GM12878 (cell line): Measurements from ENCODE around the gene MANBA. TPM values are rescaled to one million over a fixed set of nuclear protein-coding genes. Genes with fewer than 3 reads are reported as not detected.

Source experiments
- ATAC-seq: fragments of 200-7000 bp; cut with Tn5 transposase; 3 replicates; pipeline ENCODE4 v1.9.1; 2020; ENCODE audit warnings: mild to moderate bottlenecking, moderate library complexity
- BruUV-seq: library from RNA; stranded (reverse); fragments of 400-500 nt; replicated peaks from 2 replicates; lab custom pipeline; 2021; lab: Mats Ljungman, UMichigan
- CTCF ChIA-PET: fragments of 300-600 bp; sonication (Branson Sonifier 250); formaldehyde crosslinking; extraction: SDS; loops from one replicate; lab custom pipeline; 2021; ENCODE audit warnings: inconsistent platforms; lab: Yijun Ruan, JAX
- POLR2A ChIA-PET: fragments of 350-600 bp; formaldehyde crosslinking; extraction: SDS; loops from one replicate; lab custom pipeline; 2021; ENCODE audit warnings: inconsistent platforms; lab: Charles Lee
- RAD21 ChIA-PET: fragments of 300-600 bp; sonication (Branson Sonifier 250); formaldehyde crosslinking; loops from one replicate; lab custom pipeline; 2023; ENCODE audit warnings: antibody characterized with exemption; ENCODE audit not compliant: unreplicated experiment; lab: Charles Lee
- SMC1A ChIA-PET: fragments of 300-600 bp; sonication (Branson Sonifier 250); formaldehyde crosslinking; loops from one replicate; lab custom pipeline; 2023; ENCODE audit not compliant: unreplicated experiment, uncharacterized antibody; lab: Charles Lee
- DNase-seq: peaks from one replicate; pipeline ENCODE4 v3.0.0-alpha.2; 2011; ENCODE audit warnings: low read depth, low spot score
- FAIRE-seq: peaks from 3 replicates; lab custom pipeline; 2011; peaks lifted over from hg19 to GRCh38; lab: Jason Lieb, UNC
- H2AFZ ChIP-seq: 2 replicates; pipeline ENCODE4 v1.6.0; 2011; ENCODE audit warnings: low read depth, low read length, control low read depth; ENCODE audit not compliant: control insufficient read depth
- H3K27ac ChIP-seq: 2 replicates; pipeline ENCODE4 v1.5.1; 2011; ENCODE audit warnings: control low read depth; ENCODE audit not compliant: control insufficient read depth, insufficient read depth
- H3K27me3 ChIP-seq, 2 experiments: replicated peaks in 1 of 2; 2 replicates each; pipeline versions ENCODE4 v1.6.0 to v1.6.1; 2011; ENCODE audit warnings: low read length in 1 of 2; ENCODE audit not compliant: control insufficient read depth in 2 of 2, insufficient read depth in 2 of 2
- H3K36me3 ChIP-seq, 2 experiments: 2 replicates each; pipeline ENCODE4 v1.5.1; 2011; ENCODE audit warnings: low read length in 1 of 2; ENCODE audit not compliant: control insufficient read depth in 2 of 2, insufficient read depth in 2 of 2
- H3K4me1 ChIP-seq: 2 replicates; pipeline ENCODE4 v1.6.1; 2011; ENCODE audit warnings: mild to moderate bottlenecking, low read length, moderate library complexity, mixed read lengths; ENCODE audit not compliant: control insufficient read depth, insufficient read depth
- H3K4me2 ChIP-seq: 2 replicates; pipeline ENCODE4 v1.6.0; 2011; ENCODE audit warnings: control low read depth; ENCODE audit not compliant: control insufficient read depth, insufficient read depth
- H3K4me3 ChIP-seq: fragments of 200-600 bp; sonication (generic); 2 replicates; pipeline ENCODE4 v1.5.1; 2016
- H3K79me2 ChIP-seq: 2 replicates; pipeline ENCODE4 v1.6.0; 2011; ENCODE audit warnings: low read length; ENCODE audit not compliant: control insufficient read depth, insufficient read depth
- H3K9ac ChIP-seq: 2 replicates; pipeline ENCODE4 v1.8.0; 2011; ENCODE audit warnings: low read length, control low read depth, mixed read lengths; ENCODE audit not compliant: control insufficient read depth, insufficient read depth
- H3K9me3 ChIP-seq: replicated peaks from 3 replicates; pipeline ENCODE4 v1.5.1; 2011; ENCODE audit warnings: mild to moderate bottlenecking, low read length; ENCODE audit not compliant: control insufficient read depth, insufficient read depth
- H4K20me1 ChIP-seq: 2 replicates; pipeline ENCODE4 v1.6.0; 2011; ENCODE audit not compliant: control insufficient read depth, insufficient read depth
- GABPA ChIP-seq: IDR thresholded peaks from 2 replicates; pipeline ENCODE4 v1.6.1; 2014; ENCODE audit warnings: antibody characterized with exemption, low read depth, mild to moderate bottlenecking, inconsistent platforms
- JUND ChIP-seq: IDR thresholded peaks from 2 replicates; pipeline ENCODE4 v1.6.1; 2012; ENCODE audit warnings: low read depth, mild to moderate bottlenecking, low read length, improper control_type of control experiment, moderate library complexity
- POLR2AphosphoS5 ChIP-seq: IDR thresholded peaks from 2 replicates; pipeline ENCODE4 v1.6.1; 2011; ENCODE audit warnings: mild to moderate bottlenecking, low read length, inconsistent platforms
- SMAD1 ChIP-seq: fragments of 450-650 bp; IDR thresholded peaks from 2 replicates; pipeline ENCODE4 v1.6.1; 2018; ENCODE audit warnings: mild to moderate bottlenecking, low read depth; ENCODE audit not compliant: partially characterized antibody
- SREBF1 ChIP-seq: IDR thresholded peaks from 2 replicates; pipeline ENCODE4 v1.6.1; 2012; ENCODE audit warnings: mild to moderate bottlenecking, low read length
- ZNF384 ChIP-seq: IDR thresholded peaks from 2 replicates; pipeline ENCODE4 v1.6.1; 2012; ENCODE audit warnings: low read depth, mild to moderate bottlenecking, low read length, improper control_type of control experiment, borderline replicate concordance
- WGBS: methylation state at CpG from one replicate; pipeline ENCODE4 v1.1.6; 2016; ENCODE audit warnings: low lambda C conversion rate; ENCODE audit not compliant: insufficient replicate concordance, insufficient coverage; ENCODE audit errors: missing lambda C conversion rate; 5-methylcytosine and 5-hydroxymethylcytosine counted together
- in situ Hi-C: fragments of 300-500 bp; cut with MboI; formaldehyde crosslinking; loops from 9 replicates; pipeline ENCODE4 v1.14.3; 2018; ENCODE audit warnings: mixed read lengths
- intact Hi-C: fragments of 100-400 bp; cut with micrococcal nuclease; formaldehyde crosslinking; loops from one replicate; pipeline ENCODE4 v1.14.2; 2022; ENCODE audit not compliant: unreplicated experiment
- polyA plus RNA-seq, 11 experiments: library from polyadenylated mRNA; depleted of rRNA in 4 of 11; unstranded in 6 of 11; stranded (reverse) in 5 of 11; fragments of >200 nt; fragmentation: Nextera tagmentation in 4 of 11; fragmentation: Illumina TruSeq in 1 of 11; extraction: Ambion mirVana in 4 of 11; extraction: Trizol in 1 of 11; gene quantifications; 1 replicate in 1 of 11; 2 replicates in 10 of 11; pipeline versions ENCODE4 v1.2.1 to v1.2.3, GENCODE V29; 2011 to 2016; ENCODE audit warnings: inconsistent platforms in 2 of 11, missing spikeins in 2 of 11, low read depth in 1 of 11
- total RNA-seq, 4 experiments: library from RNA; depleted of rRNA in 3 of 4; stranded (reverse); fragments of >200 nt in 3 of 4; fragmentation: Illumina TruSeq in 1 of 4; extraction: Trizol in 1 of 4; gene quantifications; 2 replicates each; pipeline versions ENCODE4 v1.2.1 to v1.2.3, GENCODE V29; 2013 to 2021
- TF ChIP-seq, protein P1 (sequence below): fragments of 150-350 bp; IDR thresholded peaks from 2 replicates; pipeline ENCODE4 v1.6.1; 2016; ENCODE audit warnings: low read depth, low read length
- TF ChIP-seq, protein P2 (sequence below): fragments of 450-650 bp; IDR thresholded peaks from 2 replicates; pipeline ENCODE4 v1.6.1; 2016; ENCODE audit warnings: mild to moderate bottlenecking

MANBA gene
- total and polyA plus RNA-seq, 10 of the 15 experiments (the other 5 are each of a cell fraction or from before 2014, with no cell fraction given) = 3.8 to 19.0 (median 12.5) TPM

DNA sequence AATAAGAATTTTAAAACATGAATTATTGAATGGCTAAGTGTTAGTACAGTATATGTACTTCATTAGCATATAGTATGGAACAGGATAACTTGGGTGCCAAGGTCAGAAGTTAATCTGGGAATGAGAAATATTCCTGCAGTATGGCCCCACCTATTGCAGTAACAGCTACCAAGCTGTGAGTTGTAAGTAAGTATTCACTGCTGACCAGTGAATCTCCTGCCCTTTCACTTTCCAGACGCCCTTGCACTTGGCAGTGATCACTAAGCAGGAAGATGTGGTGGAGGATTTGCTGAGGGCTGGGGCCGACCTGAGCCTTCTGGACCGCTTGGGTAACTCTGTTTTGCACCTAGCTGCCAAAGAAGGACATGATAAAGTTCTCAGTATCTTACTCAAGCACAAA is 154.5 kb downstream of the MANBA start:
- no peak for TF ChIP-seq JUND
- TF ChIP-seq, protein P1, sequence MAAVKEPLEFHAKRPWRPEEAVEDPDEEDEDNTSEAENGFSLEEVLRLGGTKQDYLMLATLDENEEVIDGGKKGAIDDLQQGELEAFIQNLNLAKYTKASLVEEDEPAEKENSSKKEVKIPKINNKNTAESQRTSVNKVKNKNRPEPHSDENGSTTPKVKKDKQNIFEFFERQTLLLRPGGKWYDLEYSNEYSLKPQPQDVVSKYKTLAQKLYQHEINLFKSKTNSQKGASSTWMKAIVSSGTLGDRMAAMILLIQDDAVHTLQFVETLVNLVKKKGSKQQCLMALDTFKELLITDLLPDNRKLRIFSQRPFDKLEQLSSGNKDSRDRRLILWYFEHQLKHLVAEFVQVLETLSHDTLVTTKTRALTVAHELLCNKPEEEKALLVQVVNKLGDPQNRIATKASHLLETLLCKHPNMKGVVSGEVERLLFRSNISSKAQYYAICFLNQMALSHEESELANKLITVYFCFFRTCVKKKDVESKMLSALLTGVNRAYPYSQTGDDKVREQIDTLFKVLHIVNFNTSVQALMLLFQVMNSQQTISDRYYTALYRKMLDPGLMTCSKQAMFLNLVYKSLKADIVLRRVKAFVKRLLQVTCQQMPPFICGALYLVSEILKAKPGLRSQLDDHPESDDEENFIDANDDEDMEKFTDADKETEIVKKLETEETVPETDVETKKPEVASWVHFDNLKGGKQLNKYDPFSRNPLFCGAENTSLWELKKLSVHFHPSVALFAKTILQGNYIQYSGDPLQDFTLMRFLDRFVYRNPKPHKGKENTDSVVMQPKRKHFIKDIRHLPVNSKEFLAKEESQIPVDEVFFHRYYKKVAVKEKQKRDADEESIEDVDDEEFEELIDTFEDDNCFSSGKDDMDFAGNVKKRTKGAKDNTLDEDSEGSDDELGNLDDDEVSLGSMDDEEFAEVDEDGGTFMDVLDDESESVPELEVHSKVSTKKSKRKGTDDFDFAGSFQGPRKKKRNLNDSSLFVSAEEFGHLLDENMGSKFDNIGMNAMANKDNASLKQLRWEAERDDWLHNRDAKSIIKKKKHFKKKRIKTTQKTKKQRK = no peak
- TF ChIP-seq, protein P2, sequence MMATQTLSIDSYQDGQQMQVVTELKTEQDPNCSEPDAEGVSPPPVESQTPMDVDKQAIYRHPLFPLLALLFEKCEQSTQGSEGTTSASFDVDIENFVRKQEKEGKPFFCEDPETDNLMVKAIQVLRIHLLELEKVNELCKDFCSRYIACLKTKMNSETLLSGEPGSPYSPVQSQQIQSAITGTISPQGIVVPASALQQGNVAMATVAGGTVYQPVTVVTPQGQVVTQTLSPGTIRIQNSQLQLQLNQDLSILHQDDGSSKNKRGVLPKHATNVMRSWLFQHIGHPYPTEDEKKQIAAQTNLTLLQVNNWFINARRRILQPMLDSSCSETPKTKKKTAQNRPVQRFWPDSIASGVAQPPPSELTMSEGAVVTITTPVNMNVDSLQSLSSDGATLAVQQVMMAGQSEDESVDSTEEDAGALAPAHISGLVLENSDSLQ = no peak
- TF ChIP-seq SREBF1 = no peak
- no peak for TF ChIP-seq SMAD1
- no peak for TF ChIP-seq ZNF384
- no peak for TF ChIP-seq GABPA
- TF ChIP-seq POLR2AphosphoS5 = peak; percentile 42; the same call in 1 of the 2 replicates
- ChIA-PET RAD21 (no interaction called here), SMC1A (interaction anchor here (0.5 to 1.4 kb wide), 8 partner anchors 11 to 235 kb away, joined by 3 to 6 read pairs (median 3); no protein-coding TSS in a partner anchor), POLR2A (no interaction called here), CTCF (interaction anchor here (1.0 to 1.3 kb wide), 2 partner anchors 59 to 158 kb away, joined by 3 read pairs; no protein-coding TSS in a partner anchor)
- WGBS = 100% methylated on average over 3 of the region's 3 CpGs
- H3K9me3 ChIP-seq = no peaks in the 10 kb centered on the region
- H3K9ac ChIP-seq = no peak overlapping the region
- H3K4me1 ChIP-seq = no peaks in the 10 kb centered on the region
- no peak overlapping the region for H3K27ac ChIP-seq
- no peak for DNase-seq
- no peak overlapping the region for H3K4me2 ChIP-seq
- FAIRE-seq = no peak
- no peaks in the 10 kb centered on the region for H3K27me3 ChIP-seq
- H3K4me3 ChIP-seq = no peak overlapping the region
- no peak for ATAC-seq
- no TSS peak for BruUV-seq
- no peaks in the 10 kb centered on the region for H3K79me2 ChIP-seq
- H2AFZ ChIP-seq = no peak overlapping the region
- intact Hi-C loops (no loop called here), in situ Hi-C loops (no loop called here)
- no peaks in the 10 kb centered on the region for H4K20me1 ChIP-seq
- H3K36me3 ChIP-seq = peaks cover 21 to 52% of the 10 kb centered on the region in 2 experiments
